GM19351 (cell line): ENCODE results near the gene KHNYN.
"Not testable (repeated sequence)": the region's sequence is repeated elsewhere in the genome, so short reads cannot be mapped to it uniquely, and the experiment has no call there.

Source experiments
- ATAC-seq: cut with Tn5 transposase; IDR thresholded peaks from one replicate; pipeline ENCODE4 v1.9.1; 2021; ENCODE audit warnings: mild to moderate bottlenecking, moderate library complexity; ENCODE audit not compliant: unreplicated experiment

The KHNYN gene

GRCh38 chr14:24437020-24437735 lies 7.4 kb downstream of the KHNYN start:
- ATAC-seq, result no peak

GRCh38 chr14:24437736-24438067 lies 7.9 kb downstream of the KHNYN start:
- no peak for ATAC-seq

GRCh38 chr14:24438223-24439097 lies 8.7 kb downstream of the KHNYN start:
- no peak for ATAC-seq

GRCh38 chr14:24439257-24439656 lies 9.5 kb downstream of the KHNYN start:
- no peak for ATAC-seq

GRCh38 chr14:24439830-24440605 lies 10.3 kb downstream of the KHNYN start:
- ATAC-seq, result no peak

GRCh38 chr14:24440606-24441399 lies 11.0 kb downstream of the KHNYN start:
- no peak for ATAC-seq

- no peak for ATAC-seq
Observed at GRCh38 chr14:24441485-24441884, 11.7 kb downstream of the KHNYN start.

- ATAC-seq, result no peak
Observed at GRCh38 chr14:24441904-24442239, 12.1 kb downstream of the KHNYN start.

- ATAC-seq, result peak; percentile 90
Observed at GRCh38 chr14:24442240-24443052, 12.7 kb downstream of the KHNYN start, which contains the start of gene SDR39U1. Gene SDR39U1, minus strand, starts transcription at chr14:24442776. Its CDS starts 7 bp downstream, at chr14:24442769.

- no peak for ATAC-seq
Observed at GRCh38 chr14:24443053-24443665, 13.4 kb downstream of the KHNYN start.

GRCh38 chr14:24450828-24451227 lies 21.1 kb downstream of the KHNYN start:
- not testable (repeated sequence) for ATAC-seq

GRCh38 chr14:24456980-24457379 lies 27.2 kb downstream of the KHNYN start:
- no peak for ATAC-seq

GRCh38 chr14:24458736-24459135 lies 29.0 kb downstream of the KHNYN start:
- no peak for ATAC-seq

- no peak for ATAC-seq
Observed at GRCh38 chr14:24459331-24459730, 29.6 kb downstream of the KHNYN start.

- ATAC-seq, result no peak
Observed at GRCh38 chr14:24461336-24461735, 31.6 kb downstream of the KHNYN start.

- ATAC-seq, result peak; percentile 49
Observed at GRCh38 chr14:24463017-24463883, 33.5 kb downstream of the KHNYN start.

GRCh38 chr14:24463884-24464785 lies 34.4 kb downstream of the KHNYN start:
- peak; percentile 13 for ATAC-seq
